ENCODE measurements around the gene LTBP1.

GRCh38 chr2:33077844-33078243 is 131.1 kb downstream of the LTBP1 start:
- TF ChIP-seq EZH2 (IDR thresholded peaks at IDR 0.05; ENCODE audit: insufficient read depth, poor library complexity, severe bottlenecking) (no peak), EZH2phosphoT487 (IDR thresholded peaks at IDR 0.05; ENCODE audit: insufficient read depth, low read depth) (no peak)
